ENCODE measurements around the gene RNF144B.

DNA sequence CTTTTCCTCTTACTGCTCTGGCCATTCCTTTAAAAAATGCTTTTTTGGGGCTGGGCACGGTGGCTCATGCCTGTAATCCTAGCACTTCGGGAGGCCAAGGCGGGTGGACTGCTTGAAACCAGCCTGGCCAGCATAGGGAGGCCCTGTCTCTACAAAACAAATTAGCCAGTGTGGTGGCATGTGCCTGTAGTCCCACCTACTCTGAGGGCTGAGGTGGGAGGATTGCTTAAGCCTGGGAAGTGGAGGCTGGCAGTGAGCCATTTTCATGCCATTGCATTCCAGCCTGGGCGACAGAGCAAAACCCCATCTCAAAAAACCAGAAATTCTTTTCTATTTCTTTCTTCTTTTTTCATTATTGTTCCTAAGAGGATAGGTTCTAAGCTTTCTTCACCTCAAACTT lies 36.9 kb upstream of the RNF144B start:
- TF ChIP-seq, protein P1, sequence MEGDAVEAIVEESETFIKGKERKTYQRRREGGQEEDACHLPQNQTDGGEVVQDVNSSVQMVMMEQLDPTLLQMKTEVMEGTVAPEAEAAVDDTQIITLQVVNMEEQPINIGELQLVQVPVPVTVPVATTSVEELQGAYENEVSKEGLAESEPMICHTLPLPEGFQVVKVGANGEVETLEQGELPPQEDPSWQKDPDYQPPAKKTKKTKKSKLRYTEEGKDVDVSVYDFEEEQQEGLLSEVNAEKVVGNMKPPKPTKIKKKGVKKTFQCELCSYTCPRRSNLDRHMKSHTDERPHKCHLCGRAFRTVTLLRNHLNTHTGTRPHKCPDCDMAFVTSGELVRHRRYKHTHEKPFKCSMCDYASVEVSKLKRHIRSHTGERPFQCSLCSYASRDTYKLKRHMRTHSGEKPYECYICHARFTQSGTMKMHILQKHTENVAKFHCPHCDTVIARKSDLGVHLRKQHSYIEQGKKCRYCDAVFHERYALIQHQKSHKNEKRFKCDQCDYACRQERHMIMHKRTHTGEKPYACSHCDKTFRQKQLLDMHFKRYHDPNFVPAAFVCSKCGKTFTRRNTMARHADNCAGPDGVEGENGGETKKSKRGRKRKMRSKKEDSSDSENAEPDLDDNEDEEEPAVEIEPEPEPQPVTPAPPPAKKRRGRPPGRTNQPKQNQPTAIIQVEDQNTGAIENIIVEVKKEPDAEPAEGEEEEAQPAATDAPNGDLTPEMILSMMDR (IDR thresholded peaks at IDR 0.05), result no peak
- no peak for TF ChIP-seq POLR2A (IDR thresholded peaks at IDR 0.05)
